ENCODE data around the gene NEU2.

The NEU2 gene

GRCh38 chr2:232993231-232993821 is 39.1 kb upstream of the NEU2 start:
- no peak for DNase-seq (ENCODE audit: extremely low spot score)
- TF ChIP-seq SUZ12 (IDR thresholded peaks at IDR 0.05) (no peak), PKNOX1 (IDR thresholded peaks at IDR 0.05) (no peak), NFRKB (IDR thresholded peaks at IDR 0.05) (no peak), HDGF (IDR thresholded peaks at IDR 0.05; ENCODE audit: borderline replicate concordance) (no peak), L3MBTL2 (conservative IDR thresholded peaks at IDR 0.05) (no peak), CTBP1 (IDR thresholded peaks at IDR 0.05; ENCODE audit: borderline replicate concordance) (no peak), ZNF384 (IDR thresholded peaks at IDR 0.05) (no peak), TARDBP (IDR thresholded peaks at IDR 0.05) (no peak), SP1 (IDR thresholded peaks at IDR 0.05) (no peak), LEF1 (IDR thresholded peaks at IDR 0.05; ENCODE audit: borderline replicate concordance) (no peak), FOXM1 (IDR thresholded peaks at IDR 0.05; ENCODE audit: borderline replicate concordance) (no peak), FOXK2 (IDR thresholded peaks at IDR 0.05) (no peak), ARNT (IDR thresholded peaks at IDR 0.05) (no peak), ELF4 (IDR thresholded peaks at IDR 0.05) (no peak), FOXA1 (IDR thresholded peaks at IDR 0.05) (no peak)
- POLR2A ChIA-PET = no interaction called here
- CTCF ChIA-PET = no interaction called here

- POLR2A ChIA-PET = no interaction called here
- no peak for TF ChIP-seq ARNT (IDR thresholded peaks at IDR 0.05)
- CTCF ChIA-PET = no interaction called here
- DNase-seq (ENCODE audit: extremely low spot score) = no peak
Measured at GRCh38 chr2:232994446-232994845, 38.0 kb upstream of the NEU2 start.

- DNase-seq (ENCODE audit: extremely low spot score) = no peak
- POLR2A ChIA-PET = no interaction called here
- TF ChIP-seq PKNOX1 (IDR thresholded peaks at IDR 0.05) (no peak), TARDBP (IDR thresholded peaks at IDR 0.05) (no peak), HDGF (IDR thresholded peaks at IDR 0.05; ENCODE audit: borderline replicate concordance) (no peak), SUZ12 (IDR thresholded peaks at IDR 0.05) (no peak), FOXM1 (IDR thresholded peaks at IDR 0.05; ENCODE audit: borderline replicate concordance) (no peak), L3MBTL2 (conservative IDR thresholded peaks at IDR 0.05) (no peak), ELF4 (IDR thresholded peaks at IDR 0.05) (no peak), LEF1 (IDR thresholded peaks at IDR 0.05; ENCODE audit: borderline replicate concordance) (no peak), BHLHE40 (IDR thresholded peaks at IDR 0.05; ENCODE audit: borderline replicate concordance) (no peak), ZNF384 (IDR thresholded peaks at IDR 0.05) (no peak), NFRKB (IDR thresholded peaks at IDR 0.05) (no peak)
- CTCF ChIA-PET = no interaction called here
Measured at GRCh38 chr2:232997749-232998665, 34.5 kb upstream of the NEU2 start.

GRCh38 chr2:232998666-232998985 is 33.8 kb upstream of the NEU2 start:
- POLR2A ChIA-PET = no interaction called here
- CTCF ChIA-PET = no interaction called here
- no peak for DNase-seq (ENCODE audit: extremely low spot score)
- no peak for TF ChIP-seq SUZ12 (IDR thresholded peaks at IDR 0.05)
- no peak for TF ChIP-seq L3MBTL2 (conservative IDR thresholded peaks at IDR 0.05)
- no peak for TF ChIP-seq LEF1 (IDR thresholded peaks at IDR 0.05; ENCODE audit: borderline replicate concordance)
- no peak for TF ChIP-seq TARDBP (IDR thresholded peaks at IDR 0.05)
- TF ChIP-seq SP1 (IDR thresholded peaks at IDR 0.05) = no peak
- TF ChIP-seq BHLHE40 (IDR thresholded peaks at IDR 0.05; ENCODE audit: borderline replicate concordance) = no peak
- no peak for TF ChIP-seq PKNOX1 (IDR thresholded peaks at IDR 0.05)
- no peak for TF ChIP-seq FOXK2 (IDR thresholded peaks at IDR 0.05)
- no peak for TF ChIP-seq ZNF384 (IDR thresholded peaks at IDR 0.05)
- no peak for TF ChIP-seq HDGF (IDR thresholded peaks at IDR 0.05; ENCODE audit: borderline replicate concordance)
- no peak for TF ChIP-seq FOXA1 (IDR thresholded peaks at IDR 0.05)
- no peak for TF ChIP-seq FOXM1 (IDR thresholded peaks at IDR 0.05; ENCODE audit: borderline replicate concordance)
- TF ChIP-seq ELF4 (IDR thresholded peaks at IDR 0.05) = no peak
- TF ChIP-seq NFRKB (IDR thresholded peaks at IDR 0.05) = no peak
- TF ChIP-seq ARNT (IDR thresholded peaks at IDR 0.05) = no peak
- TF ChIP-seq CTBP1 (IDR thresholded peaks at IDR 0.05; ENCODE audit: borderline replicate concordance) = no peak

GRCh38 chr2:232999354-232999753 is 33.1 kb upstream of the NEU2 start:
- TF ChIP-seq ZNF384 (IDR thresholded peaks at IDR 0.05) (no peak), BHLHE40 (IDR thresholded peaks at IDR 0.05; ENCODE audit: borderline replicate concordance) (no peak), SUZ12 (IDR thresholded peaks at IDR 0.05) (no peak), ELF4 (IDR thresholded peaks at IDR 0.05) (no peak), PKNOX1 (IDR thresholded peaks at IDR 0.05) (no peak), CTBP1 (IDR thresholded peaks at IDR 0.05; ENCODE audit: borderline replicate concordance) (no peak), ARNT (IDR thresholded peaks at IDR 0.05) (no peak), L3MBTL2 (conservative IDR thresholded peaks at IDR 0.05) (no peak), LEF1 (IDR thresholded peaks at IDR 0.05; ENCODE audit: borderline replicate concordance) (no peak), FOXA1 (IDR thresholded peaks at IDR 0.05) (no peak), HDGF (IDR thresholded peaks at IDR 0.05; ENCODE audit: borderline replicate concordance) (no peak), NFRKB (IDR thresholded peaks at IDR 0.05) (no peak)
- ChIA-PET CTCF (interaction anchor here (0.7 kb wide), 1 partner anchor 101 kb away, joined by 5 read pairs; no protein-coding TSS in a partner anchor), POLR2A (no interaction called here)
- no peak for DNase-seq (ENCODE audit: extremely low spot score)

Data from HEK293T (cell line).